Nephron (organoid): ENCODE data around the gene SYPL1.

ENCODE experiments used
- H3K27ac Mint-ChIP-seq, 3 experiments: 2 replicates each; pipeline ENCODE4 v1.8.0; 2020; ENCODE audit warnings: mixed read lengths in 3 of 3, mild to moderate bottlenecking in 2 of 3, moderate library complexity in 1 of 3
- H3K27me3 Mint-ChIP-seq: 2 replicates; pipeline ENCODE4 v1.8.0; 2021; ENCODE audit warnings: low read depth, mild to moderate bottlenecking, moderate library complexity, mixed read lengths
- H3K36me3 Mint-ChIP-seq: 2 replicates; pipeline ENCODE4 v1.8.0; 2020; ENCODE audit warnings: low read depth, mixed read lengths
- H3K4me1 Mint-ChIP-seq: 2 replicates; pipeline ENCODE4 v1.8.0; 2020; ENCODE audit warnings: mixed read lengths
- H3K4me3 Mint-ChIP-seq, 3 experiments: 2 replicates each; pipeline ENCODE4 v1.8.0; 2020; ENCODE audit warnings: mild to moderate bottlenecking in 3 of 3, mixed read lengths in 3 of 3, moderate library complexity in 2 of 3
- H3K9me3 Mint-ChIP-seq: 2 replicates; pipeline ENCODE4 v1.8.0; 2020; ENCODE audit warnings: mixed read lengths
- CTCF ChIP-seq, 3 experiments: fragments of 200-600 bp; sonication (generic); IDR thresholded peaks; one replicate each; pipeline ENCODE4 v1.5.0; 2021; ENCODE audit warnings: antibody characterized with exemption in 3 of 3; ENCODE audit not compliant: unreplicated experiment in 3 of 3

SYPL1 gene

GRCh38 chr7:106067678-106068077 lies 44.4 kb downstream of the SYPL1 start:
- H3K27ac Mint-ChIP-seq = no peak overlapping the region
- no peaks in the 10 kb centered on the region for H3K36me3 Mint-ChIP-seq
- no peaks in the 10 kb centered on the region for H3K9me3 Mint-ChIP-seq
- no peak for TF ChIP-seq CTCF (IDR thresholded peaks at IDR 0.05; ENCODE audit: unreplicated experiment in 3 of 3)
- peaks cover 74% of the 10 kb centered on the region for H3K4me1 Mint-ChIP-seq
- no peak overlapping the region for H3K4me3 Mint-ChIP-seq
- H3K27me3 Mint-ChIP-seq = peaks cover 24% of the 10 kb centered on the region

- TF ChIP-seq CTCF (IDR thresholded peaks at IDR 0.05; ENCODE audit: unreplicated experiment in 3 of 3) = no peak
- Mint-ChIP-seq H3K4me3 (peak overlapping the region; percentile 53 to 59 (median 56)), H3K36me3 (peaks cover 4% of the 10 kb centered on the region), H3K27ac (peak overlapping the region; percentile 86 to 94 (median 89)), H3K9me3 (peaks cover 4% of the 10 kb centered on the region), H3K27me3 (peaks cover 16% of the 10 kb centered on the region), H3K4me1 (peaks cover 69% of the 10 kb centered on the region)
Observed at GRCh38 chr7:106065575-106066500, 46.3 kb downstream of the SYPL1 start.

GRCh38 chr7:106064771-106065574 lies 47.1 kb downstream of the SYPL1 start:
- H3K4me3 Mint-ChIP-seq = peak overlapping the region; percentile 53 to 59 (median 56)
- peaks cover 64% of the 10 kb centered on the region for H3K4me1 Mint-ChIP-seq
- H3K27ac Mint-ChIP-seq = peak overlapping the region; percentile 86 to 94 (median 89)
- H3K9me3 Mint-ChIP-seq = peaks cover 4% of the 10 kb centered on the region
- TF ChIP-seq CTCF (IDR thresholded peaks at IDR 0.05; ENCODE audit: unreplicated experiment in 3 of 3) = no peak
- peaks cover 4% of the 10 kb centered on the region for H3K36me3 Mint-ChIP-seq
- H3K27me3 Mint-ChIP-seq = peaks cover 16% of the 10 kb centered on the region

- Mint-ChIP-seq H3K36me3 (peaks cover 4% of the 10 kb centered on the region), H3K4me1 (peaks cover 58% of the 10 kb centered on the region), H3K27ac (peak overlapping the region; percentile 86 to 94 (median 89)), H3K27me3 (peaks cover 11% of the 10 kb centered on the region), H3K4me3 (peak overlapping the region in 1 of 3 experiments; percentile 20), H3K9me3 (peaks cover 4% of the 10 kb centered on the region)
- no peak for TF ChIP-seq CTCF (IDR thresholded peaks at IDR 0.05; ENCODE audit: unreplicated experiment in 3 of 3)
Observed at GRCh38 chr7:106064316-106064715, 47.8 kb downstream of the SYPL1 start.

GRCh38 chr7:106063692-106064091 lies 48.4 kb downstream of the SYPL1 start:
- H3K9me3 Mint-ChIP-seq = peaks cover 4% of the 10 kb centered on the region
- TF ChIP-seq CTCF (IDR thresholded peaks at IDR 0.05; ENCODE audit: unreplicated experiment in 3 of 3) = no peak
- peaks cover 5% of the 10 kb centered on the region for H3K27me3 Mint-ChIP-seq
- no peak overlapping the region for H3K4me3 Mint-ChIP-seq
- peak overlapping the region in 2 of 3 experiments; percentile 89 to 94 for H3K27ac Mint-ChIP-seq
- peaks cover 56% of the 10 kb centered on the region for H3K4me1 Mint-ChIP-seq
- peaks cover 4% of the 10 kb centered on the region for H3K36me3 Mint-ChIP-seq
